NOMO-1 (cell line): ENCODE results near the gene CLIP1.
"Not testable (repeated sequence)": the region's sequence is repeated elsewhere in the genome, so short reads cannot be mapped to it uniquely, and the experiment has no call there.

ENCODE experiments used
- DNase-seq, 2 experiments: peaks; one replicate each; lab custom pipeline; 2025; ENCODE audit not compliant: unreplicated experiment in 2 of 2; lab: John Stamatoyannopoulos, UW

CLIP1 gene

GRCh38 chr12:122265476-122265875 lies 157.0 kb downstream of the CLIP1 start:
- DNase-seq: no peak

DNA sequence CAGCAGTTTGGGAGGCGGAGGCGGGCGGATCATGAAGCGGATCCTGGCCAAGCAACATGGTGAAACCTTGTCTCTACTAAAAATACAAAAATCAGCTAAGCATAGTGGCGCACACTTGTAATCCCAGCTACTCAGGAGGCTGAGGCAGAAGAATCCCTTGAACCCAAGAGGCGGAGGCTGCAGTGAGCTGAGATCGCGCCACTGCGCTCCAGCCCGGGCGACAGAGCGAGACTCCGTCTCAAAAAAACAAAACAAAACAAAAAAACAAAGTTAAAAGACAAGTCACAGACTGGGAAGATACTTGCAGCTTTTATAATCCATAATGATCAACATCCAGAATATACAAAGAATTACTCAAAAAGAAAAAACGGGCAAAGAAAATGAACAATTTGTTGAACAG lies 161.7 kb downstream of the CLIP1 start:
- DNase-seq: not testable (repeated sequence)

- DNase-seq: not testable (repeated sequence)
Measured at GRCh38 chr12:122258939-122259338, 163.5 kb downstream of the CLIP1 start.

DNA sequence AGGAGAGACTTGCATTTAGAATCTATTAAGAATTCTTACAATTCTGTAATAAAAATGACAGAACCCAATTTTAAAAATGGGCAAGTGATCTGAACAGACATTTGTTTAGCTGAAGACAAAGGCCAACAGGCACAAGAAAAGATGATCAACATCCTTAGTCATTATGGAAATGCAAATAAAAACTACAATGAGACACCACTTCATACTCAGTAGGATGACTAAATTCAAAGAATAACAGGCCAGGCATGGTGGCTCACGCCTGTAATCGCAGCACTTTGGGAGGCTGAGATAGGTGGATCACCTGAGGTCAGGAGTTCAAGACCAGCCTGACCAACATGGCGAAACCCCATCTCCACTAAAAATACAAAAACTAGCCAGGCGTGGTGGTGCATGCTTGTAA lies 164.0 kb downstream of the CLIP1 start:
- DNase-seq: not testable (repeated sequence)

- DNase-seq: no peak
Measured at GRCh38 chr12:122250536-122250935, 171.9 kb downstream of the CLIP1 start.

DNA sequence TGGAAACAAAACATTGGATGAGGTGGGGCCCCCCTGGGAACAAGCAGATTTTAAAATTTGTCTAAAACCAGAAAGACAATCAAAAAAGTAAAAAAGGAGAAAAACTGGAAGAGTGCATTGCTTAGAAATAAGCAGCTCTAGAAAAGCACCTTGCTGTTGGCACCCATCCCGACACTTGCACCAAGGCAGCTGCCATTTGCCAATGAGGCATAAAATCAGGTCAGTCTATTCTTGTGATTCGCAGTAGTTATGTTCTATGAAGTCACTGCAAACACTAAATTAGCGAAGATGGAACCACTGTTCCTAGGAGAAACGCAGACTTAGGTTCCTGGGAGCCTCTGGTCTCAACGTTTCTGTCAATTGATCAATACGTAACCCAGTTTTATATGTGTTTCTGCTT lies 172.4 kb downstream of the CLIP1 start:
- DNase-seq: no peak

DNA sequence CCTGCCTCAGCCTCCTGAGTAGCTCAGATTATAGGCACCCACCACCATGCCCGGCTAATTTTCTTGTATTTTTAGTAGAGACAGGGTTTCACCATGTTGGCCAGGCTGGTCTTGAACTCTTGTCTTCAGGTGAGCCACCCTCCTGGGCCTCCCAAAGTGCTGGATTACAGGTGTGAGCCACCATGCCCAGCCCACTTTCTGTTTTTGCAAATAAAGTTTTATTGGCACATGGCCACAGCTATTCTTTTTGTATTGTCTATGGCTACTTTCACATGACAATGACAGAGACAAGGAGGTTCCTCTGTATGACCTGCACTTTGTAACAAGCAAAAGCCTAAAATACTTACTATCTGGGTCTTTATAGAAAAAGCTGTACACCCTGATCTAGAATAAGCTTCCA lies 176.9 kb downstream of the CLIP1 start:
- no peak for DNase-seq

DNA sequence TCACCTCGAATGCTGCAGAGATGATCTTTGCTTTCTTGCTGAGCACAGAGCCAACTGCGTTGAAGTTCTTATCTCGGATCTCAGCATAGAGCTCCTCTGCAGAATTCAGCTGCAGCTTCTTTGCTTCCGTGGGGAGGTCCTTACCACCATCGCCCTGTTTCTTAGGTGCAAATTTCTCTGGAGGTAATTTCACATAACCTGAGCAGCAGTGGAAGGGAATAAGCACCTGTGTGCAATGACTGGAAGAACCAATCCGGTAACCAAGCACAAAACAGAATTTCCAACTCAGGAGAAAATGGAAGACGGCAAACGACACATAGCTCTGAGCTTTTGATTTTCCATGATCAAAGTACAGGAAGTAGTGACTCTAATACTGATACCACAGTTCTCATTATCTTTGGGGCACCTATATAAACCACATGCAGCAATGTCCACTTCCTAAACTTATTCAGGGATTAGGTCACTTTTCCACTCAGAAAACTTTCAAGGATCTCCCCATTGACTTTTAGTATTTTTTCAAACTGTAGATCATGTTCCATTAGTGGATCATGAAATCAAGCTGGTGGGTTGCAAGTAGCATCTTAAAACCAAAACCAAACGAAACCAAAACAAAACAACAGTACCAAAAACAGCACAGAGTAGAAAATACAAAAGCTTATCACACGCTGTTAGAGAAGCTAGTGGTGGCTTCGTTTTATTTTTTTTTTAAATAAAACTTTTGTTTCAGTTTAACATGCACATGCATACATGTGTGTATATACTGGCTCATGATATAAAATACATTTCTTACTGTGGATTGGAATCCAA lies 177.7 kb downstream of the CLIP1 start:
- no peak for DNase-seq

DNA sequence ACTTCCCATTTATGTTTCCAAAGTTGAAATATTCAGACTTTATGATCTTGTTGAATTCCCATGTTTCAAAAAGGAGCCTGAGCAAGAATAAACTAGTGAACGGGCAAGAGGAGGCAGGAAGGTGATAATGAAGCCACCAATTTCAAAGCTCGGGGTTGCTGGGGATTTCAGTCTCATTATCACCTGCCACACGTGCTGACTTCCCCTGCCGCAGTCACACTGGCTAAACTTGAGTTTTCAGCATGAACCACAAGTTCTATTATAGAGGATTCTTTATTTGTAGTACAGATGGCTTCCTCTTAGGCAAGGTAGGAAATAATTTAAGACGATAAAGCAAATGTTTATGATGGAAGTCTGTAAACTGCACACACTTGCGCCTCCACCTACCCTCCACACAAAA lies 178.5 kb downstream of the CLIP1 start:
- no peak for DNase-seq

DNA sequence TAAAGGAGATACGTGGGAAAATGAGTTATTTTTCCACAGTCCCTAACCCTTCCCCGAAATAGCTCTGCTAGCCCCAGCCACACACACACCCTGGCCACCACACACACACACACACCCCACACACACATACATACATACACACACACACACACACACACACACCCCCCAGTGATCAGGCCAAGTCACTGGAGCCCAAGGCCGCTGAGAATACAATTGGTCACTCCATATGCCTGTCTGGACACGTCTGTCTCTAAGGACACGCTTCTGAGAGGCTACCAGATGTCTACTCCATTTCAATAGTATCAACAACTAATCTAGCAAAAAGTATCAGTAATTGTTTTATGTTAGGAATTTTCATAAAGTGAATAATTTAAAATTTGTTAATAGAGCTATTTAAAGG lies 183.6 kb downstream of the CLIP1 start:
- DNase-seq: no peak

DNA sequence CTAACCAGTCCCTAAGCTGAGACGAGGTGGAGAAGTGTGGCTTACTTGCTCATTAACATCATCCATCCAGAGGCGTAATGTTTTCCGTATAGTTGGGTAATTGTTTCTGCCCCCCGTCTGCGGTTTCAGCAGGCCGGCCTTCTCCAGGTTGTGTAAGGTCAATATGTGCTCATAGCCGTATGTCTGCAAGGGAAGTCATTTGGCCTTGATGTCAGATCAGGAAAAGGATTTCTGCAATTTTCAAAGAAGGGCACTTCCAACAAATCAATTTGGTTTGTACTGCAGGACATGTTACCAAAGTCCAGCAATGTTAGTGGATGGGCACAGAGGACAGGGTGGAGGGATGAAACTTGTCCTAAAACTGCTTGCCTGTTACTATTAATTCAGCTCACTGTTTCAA lies 186.7 kb downstream of the CLIP1 start:
- DNase-seq: peak; percentile 90 to 95

DNA sequence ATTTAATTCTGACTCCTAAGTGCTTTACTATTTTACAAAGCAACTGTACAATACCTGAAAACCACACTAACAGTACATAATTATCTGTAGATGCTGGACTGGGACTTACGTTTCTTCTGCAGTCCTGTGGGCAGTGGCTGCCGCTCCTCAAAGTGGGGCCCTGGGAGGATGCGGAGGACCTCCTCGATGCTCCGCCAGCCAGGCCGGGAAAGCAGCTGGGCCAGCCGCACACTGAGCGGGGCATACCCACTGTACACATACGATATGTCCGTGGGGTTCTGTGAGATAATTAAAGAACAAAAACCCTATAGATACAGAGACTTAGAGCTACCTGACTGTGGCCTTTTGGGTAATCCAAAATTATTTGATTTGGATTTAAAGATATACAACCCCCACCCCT lies 189.8 kb downstream of the CLIP1 start:
- DNase-seq: no peak

DNA sequence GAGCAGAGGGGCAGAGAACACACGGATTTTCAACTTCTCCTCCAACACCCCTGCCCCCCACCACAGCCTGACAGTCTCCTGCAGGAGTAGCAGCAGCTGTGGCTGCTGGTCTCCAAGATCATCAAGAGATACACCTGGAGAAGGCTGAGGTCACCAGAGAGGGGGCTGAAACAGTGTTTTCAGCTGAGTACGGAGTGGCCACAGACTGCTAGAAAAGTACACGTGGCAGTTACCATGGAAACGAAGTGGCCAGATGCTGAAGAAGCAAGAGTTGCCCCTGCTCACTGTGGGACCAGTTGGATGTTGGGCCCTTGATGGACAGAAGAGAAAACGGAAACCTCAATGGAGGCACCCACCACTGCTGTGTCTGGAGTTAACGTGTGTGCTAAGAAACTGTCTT lies 191.7 kb downstream of the CLIP1 start:
- DNase-seq: no peak

DNA sequence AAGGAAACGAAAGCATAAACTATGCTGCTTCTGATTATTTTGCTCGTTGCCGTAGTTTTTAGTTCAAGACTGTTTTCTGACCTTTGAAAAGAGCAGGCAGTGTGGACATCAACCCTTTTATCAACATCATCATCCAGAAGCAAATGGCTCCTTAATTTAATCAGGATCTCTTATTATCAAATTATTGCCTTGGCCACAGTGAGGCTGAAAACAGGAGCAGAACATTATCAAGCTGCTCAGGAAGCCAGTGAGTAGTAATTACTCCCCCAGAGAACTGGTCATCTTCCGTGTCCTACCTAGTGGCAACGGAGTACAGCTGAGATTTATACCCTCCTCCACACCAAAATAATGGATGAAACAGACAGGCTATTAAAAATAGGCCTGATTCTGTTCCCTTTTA lies 194.4 kb downstream of the CLIP1 start:
- no peak for DNase-seq

GRCh38 chr12:122227341-122227740 lies 195.1 kb downstream of the CLIP1 start:
- no peak for DNase-seq

DNA sequence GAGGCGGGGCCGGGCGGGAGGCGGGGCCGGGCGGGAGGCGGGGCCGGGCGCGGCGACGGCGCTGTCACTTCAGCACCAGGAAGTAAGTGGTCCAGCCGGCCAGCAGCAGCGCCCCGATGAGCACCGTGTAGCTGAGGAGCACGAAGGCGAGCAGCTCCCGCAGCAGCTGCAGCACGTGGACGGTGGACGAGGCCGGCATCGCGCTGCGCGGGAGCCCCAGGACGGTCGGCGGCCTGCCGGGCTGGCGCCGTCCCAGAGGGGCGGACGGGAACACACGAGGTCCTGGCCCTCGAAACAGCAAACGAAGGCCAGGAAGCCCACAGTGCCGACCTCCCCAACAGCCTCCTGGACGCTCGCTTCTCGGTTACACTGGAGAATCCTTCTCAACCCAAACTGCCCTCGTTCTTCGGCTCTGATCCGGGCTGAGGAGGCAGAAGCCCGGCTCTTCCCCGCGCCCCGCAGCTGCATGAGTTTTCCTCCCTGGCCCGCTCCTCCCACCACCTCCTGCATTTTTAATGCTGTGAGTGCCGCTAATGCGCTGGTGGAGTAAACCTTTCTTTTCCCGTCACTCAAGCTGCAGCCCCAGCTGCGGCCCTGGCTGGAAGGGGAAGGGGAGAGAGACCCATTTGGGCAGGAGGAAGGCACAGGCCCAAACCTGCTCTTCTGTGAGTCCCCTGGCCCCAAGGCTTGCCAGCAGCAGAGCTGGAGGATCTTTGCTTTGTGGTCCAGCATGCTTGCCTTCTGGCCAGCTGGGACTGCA lies 195.9 kb downstream of the CLIP1 start:
- DNase-seq: no peak

DNA sequence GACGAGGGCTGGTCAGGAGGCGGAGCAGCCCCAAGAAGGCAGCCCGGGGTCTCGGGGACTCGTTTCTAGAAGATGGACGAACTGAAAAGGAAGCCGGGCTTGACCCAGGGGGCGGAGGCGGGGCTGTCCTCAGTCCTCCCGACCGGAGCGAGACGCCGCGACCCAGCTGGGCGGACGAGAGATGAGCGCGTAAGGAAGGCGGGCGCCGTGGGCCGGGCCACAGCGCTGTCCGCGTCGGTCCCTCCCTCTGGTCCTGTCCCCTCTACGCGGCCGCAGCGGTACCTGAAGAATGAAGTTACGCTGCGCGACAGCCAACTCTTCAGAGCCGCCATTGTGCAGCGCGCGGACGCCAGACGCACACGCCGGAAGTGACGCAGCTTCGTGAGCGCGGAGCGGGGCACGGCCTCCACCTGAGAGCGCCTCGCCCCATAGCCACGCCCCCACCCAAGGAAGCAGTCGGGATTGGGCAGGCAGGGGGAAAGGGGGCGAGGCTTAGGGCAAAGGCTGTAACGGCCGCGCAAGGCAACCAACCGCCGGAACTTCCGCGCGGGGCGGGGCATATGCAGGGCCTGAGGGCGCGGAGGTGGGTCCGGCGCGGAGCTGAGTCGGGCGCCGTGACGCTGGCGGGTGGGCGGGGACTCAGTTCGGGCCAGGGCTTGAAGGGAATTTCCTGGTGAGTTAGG lies 196.6 kb downstream of the CLIP1 start, which contains the start of gene DIABLO:
TSS of gene DIABLO (minus strand) at position 370 of the 683 bp plus-strand sequence. CDS start at position 332, 38 bp downstream.
- DNase-seq: peak; percentile 98 to 100
